ENCODE measurements around the gene CSTF1.
"Not testable (repeated sequence)": the region's sequence is repeated elsewhere in the genome, so short reads cannot be mapped to it uniquely, and the experiment has no call there.

GRCh38 chr20:56405356-56405755 lies 12.9 kb downstream of the CSTF1 start:
- TF ChIP-seq, protein P1, sequence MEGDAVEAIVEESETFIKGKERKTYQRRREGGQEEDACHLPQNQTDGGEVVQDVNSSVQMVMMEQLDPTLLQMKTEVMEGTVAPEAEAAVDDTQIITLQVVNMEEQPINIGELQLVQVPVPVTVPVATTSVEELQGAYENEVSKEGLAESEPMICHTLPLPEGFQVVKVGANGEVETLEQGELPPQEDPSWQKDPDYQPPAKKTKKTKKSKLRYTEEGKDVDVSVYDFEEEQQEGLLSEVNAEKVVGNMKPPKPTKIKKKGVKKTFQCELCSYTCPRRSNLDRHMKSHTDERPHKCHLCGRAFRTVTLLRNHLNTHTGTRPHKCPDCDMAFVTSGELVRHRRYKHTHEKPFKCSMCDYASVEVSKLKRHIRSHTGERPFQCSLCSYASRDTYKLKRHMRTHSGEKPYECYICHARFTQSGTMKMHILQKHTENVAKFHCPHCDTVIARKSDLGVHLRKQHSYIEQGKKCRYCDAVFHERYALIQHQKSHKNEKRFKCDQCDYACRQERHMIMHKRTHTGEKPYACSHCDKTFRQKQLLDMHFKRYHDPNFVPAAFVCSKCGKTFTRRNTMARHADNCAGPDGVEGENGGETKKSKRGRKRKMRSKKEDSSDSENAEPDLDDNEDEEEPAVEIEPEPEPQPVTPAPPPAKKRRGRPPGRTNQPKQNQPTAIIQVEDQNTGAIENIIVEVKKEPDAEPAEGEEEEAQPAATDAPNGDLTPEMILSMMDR (IDR thresholded peaks at IDR 0.05; ENCODE audit: low read depth, low read length): not testable (repeated sequence)
- TF ChIP-seq EZH2phosphoT487 (IDR thresholded peaks at IDR 0.05; ENCODE audit: low read depth): not testable (repeated sequence)

Data from OCI-LY3 (cell line).